Stimulated activated CD8-positive, alpha-beta memory T cell treated with anti-CD3 and anti-CD28 coated beads, Interleukin-7, amount 100 ng/mL, for 24 hours (primary cell): ENCODE results near the gene CMPK1.

Experiments used
- DNase-seq: peaks from one replicate; pipeline ENCODE4 v3.0.0-alpha.2; 2020; ENCODE audit warnings: low read depth

Gene CMPK1

GRCh38 chr1:47396671-47397196 lies 63.1 kb downstream of the CMPK1 start:
- DNase-seq: no peak

GRCh38 chr1:47399138-47399845 lies 65.7 kb downstream of the CMPK1 start:
- DNase-seq: no peak

GRCh38 chr1:47399846-47400155 lies 66.2 kb downstream of the CMPK1 start:
- no peak for DNase-seq

DNA sequence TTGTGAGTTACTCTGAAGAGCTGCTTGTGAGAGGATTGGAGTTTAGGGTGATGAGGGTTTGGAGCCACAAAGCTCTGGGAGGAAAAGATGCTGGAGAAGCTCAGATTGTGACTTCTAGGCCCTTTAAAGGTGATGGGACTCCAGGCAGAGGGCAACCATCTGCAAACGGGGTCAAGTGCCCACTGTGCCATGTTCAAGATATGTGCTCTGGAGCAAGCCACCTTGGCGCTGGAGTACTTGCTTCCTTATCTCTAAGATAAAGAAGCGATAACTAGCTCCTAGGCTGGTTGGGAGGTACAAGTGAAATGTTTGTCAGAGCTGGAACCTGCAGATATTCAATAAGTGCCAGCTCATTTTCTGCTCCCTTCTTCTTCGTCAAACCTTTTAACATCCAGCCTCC lies 68.2 kb downstream of the CMPK1 start:
- DNase-seq: no peak

DNA sequence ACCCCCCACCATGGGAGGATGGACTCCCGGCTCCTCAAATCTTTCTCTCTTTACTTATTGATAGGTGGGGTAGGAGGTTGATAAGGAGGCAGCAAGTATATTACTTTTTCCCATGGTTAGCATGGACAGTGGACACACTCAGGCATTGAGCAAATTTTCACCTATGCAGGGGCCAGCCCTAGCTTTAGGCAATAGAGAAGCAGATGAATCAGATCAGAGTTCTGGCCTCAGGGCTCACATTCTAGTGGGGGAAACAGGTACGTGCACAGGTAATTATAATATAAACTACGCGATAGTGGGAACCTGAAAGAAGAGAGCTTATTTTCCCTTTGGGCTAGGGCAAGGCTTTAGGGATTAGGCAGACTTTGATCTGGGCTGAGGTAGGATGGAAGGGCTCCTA lies 69.0 kb downstream of the CMPK1 start:
- DNase-seq: no peak

- DNase-seq: no peak
These were observed 69.8 kb downstream of the CMPK1 start for GRCh38 chr1:47403321-47403910.

DNA sequence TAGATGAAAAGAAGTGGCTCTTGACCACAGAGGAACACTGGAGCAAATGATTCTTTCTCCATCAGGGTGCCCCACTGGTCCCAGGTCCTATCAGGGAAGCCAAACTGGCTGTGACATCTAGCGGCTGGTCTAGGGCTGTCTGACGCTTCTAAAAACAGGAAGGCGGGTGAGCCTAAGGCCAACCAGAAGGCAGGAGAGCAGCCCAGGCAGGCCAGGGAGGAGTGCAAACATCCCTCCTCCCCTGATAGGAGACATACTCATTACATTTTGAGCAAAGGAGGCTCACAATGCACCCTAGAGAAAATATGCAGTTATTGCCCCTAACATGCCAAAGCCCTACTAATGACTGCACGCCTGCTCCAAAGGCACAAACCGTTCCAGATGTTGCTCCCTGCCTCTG lies 72.1 kb downstream of the CMPK1 start:
- no peak for DNase-seq

- DNase-seq: no peak
These were observed 73.4 kb downstream of the CMPK1 start for GRCh38 chr1:47406966-47407365.

GRCh38 chr1:47407481-47407880 lies 73.9 kb downstream of the CMPK1 start:
- DNase-seq: no peak

DNA sequence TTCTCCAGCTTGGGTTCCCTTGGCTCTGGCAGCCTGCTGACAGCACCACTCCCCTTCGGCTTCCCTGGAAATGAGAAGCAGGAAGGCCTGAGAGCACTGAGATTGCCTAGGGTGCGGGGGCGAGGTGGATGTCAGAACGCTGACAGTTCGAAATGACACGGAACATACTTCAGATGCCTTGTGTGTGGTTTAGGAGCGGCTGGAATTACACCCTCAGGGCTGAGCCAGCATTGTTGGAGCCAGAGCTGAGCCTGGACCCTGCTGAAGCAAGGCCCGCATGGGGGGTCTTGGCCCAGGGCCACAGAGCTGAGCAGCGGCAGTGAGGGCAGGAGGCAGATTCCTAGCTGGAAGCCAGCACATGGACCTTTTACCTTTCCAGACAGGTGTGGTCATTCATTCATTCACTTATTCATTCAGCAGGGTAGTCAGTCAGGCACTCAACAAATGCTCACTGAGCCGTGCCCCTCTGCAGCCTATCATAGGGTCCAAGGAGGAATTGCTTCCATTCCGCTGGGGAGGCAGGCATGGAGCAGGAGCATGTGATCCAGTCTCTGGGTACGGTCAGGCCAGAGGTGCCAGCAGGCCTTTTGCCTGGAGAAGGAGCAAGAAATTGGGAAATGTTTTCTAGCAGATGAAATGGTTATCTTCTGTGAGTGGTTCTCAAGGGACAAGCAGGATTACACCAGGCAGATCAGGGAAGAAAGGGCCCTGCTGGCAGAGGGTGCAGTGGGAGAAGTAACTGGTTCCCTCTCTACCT lies 75.9 kb downstream of the CMPK1 start:
- no peak for DNase-seq

- no peak for DNase-seq
These were observed 76.5 kb downstream of the CMPK1 start for GRCh38 chr1:47410068-47410455.

DNA sequence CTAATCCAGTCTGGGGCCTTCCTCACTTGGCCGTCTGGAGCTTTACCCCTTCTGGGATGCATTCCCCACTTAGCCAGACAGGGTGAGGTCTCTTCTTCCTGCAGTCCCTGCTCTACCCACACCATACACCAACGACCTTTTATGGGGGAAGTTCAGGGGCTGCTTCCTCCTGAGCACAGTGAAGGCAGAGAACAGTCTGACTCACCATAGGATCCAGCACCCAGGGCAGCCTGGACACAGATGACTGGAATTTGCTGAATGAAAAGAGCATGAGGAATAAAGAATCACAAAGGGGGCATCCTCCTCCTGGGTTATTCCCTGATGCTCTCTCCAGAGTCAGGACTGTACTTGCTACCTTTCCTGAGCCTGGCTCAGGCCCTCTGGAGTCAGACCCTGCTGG lies 77.8 kb downstream of the CMPK1 start:
- no peak for DNase-seq

GRCh38 chr1:47412437-47412836 lies 78.8 kb downstream of the CMPK1 start:
- DNase-seq: no peak

DNA sequence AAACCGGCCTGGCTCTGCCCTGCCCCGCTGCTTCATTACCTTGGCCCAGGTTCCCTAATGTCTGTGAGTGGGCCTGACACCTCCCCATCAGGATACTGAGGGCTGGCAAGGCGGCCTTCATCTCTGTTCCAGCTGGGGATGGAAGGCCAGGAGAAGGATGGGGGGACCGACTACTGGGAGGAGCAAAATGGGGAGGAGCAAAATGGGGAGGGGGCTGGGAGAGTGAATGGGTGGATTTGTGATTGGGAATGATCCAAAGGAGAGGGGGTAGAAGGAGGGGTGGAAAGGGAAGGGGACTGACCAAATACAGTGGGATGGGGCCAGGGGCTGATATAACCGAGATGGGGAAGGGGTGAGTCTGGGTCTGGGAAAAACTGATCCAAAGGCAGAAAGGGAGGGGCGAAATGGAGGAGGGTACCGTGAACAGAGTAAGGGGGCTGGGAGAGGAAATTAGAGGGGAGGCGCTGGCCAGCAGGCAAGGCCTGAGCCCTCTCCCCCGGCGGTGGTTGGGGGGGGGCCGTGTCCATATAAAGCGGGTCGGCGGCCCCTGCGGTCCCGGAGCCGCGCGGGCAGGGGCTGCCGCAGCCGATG lies 82.2 kb downstream of the CMPK1 start, which contains the start of gene FOXE3:
TSS of gene FOXE3 (plus strand) at position 558 of the 591 bp plus-strand sequence. CDS start at position 589, 31 bp downstream.
- DNase-seq: no peak

- no peak for DNase-seq
These were observed 83.0 kb downstream of the CMPK1 start for GRCh38 chr1:47416319-47417169.

GRCh38 chr1:47417170-47418044 lies 83.8 kb downstream of the CMPK1 start:
- no peak for DNase-seq

- DNase-seq: no peak
These were observed 84.5 kb downstream of the CMPK1 start for GRCh38 chr1:47418122-47418521.

GRCh38 chr1:47418681-47419325 lies 85.2 kb downstream of the CMPK1 start:
- DNase-seq: no peak

DNA sequence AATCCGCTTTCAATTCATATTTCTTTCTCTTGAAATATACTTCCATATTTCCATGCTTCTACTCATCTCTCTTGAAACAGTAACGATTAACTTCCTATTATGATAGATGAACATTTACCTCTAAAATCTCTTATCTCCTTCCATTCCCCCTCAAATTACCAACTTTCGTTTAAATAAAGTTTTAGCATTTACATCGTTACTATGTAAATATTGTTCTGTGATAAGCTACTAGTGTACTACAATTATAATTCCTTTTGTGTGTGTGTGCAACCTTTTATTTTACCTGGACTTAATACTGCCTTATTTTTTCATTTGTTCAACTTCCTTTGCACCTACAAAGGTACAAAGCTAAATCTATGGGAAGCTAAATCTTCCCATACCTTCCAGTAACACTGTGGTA lies 87.0 kb downstream of the CMPK1 start:
- no peak for DNase-seq

DNA sequence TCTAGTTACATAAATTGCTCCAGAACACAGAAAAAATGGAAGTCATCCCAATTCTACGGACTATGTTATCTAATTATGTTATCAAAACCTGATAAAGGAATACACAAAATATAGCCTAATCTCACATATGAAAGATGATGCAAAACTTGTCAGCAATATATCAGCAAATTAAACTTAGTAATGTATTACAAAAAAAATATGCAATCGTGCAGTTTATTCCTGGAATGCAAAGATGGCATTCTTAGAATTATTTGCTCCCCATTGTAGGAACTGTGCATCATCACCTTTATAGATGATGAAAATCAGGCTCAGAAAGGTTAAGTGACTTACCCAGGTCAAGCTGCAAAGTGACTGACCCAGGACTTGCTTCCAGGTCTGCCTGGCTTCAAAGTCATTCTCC lies 90.3 kb downstream of the CMPK1 start:
- no peak for DNase-seq
